ENCODE measurements around the gene ERP29.

DNA sequence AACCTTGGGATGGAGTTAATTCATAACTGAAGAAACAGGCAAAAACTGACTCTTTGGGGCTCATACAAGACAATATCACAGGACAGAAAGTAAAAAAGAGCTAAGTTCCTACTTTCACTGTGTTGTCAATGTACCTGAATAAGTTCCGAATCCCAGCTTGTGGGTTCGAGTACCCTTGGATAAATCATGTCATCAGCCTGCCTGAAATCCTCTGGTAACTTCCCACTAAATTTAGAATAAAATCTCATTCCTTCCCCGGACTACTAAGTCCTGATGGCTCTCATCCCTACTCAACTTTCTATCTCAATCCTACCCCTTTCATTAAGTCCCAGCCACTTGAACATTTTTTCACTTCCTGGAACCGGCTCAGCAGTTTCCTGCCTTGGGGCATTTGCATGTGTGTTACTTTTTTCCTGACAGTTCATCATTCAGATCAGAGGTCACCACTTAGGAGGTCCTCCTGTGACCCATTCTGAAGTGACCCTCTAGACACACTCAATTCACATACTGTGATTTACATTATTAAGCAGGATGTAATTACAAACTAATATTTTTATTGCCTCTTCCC is 12.7 kb downstream of the ERP29 start:
- TF ChIP-seq CTCF (conservative IDR thresholded peaks at IDR 0.05) (no peak), ZFX (IDR thresholded peaks at IDR 0.05) (no peak)

Data from C4-2B (cell line).